IMR-90 (cell line): ENCODE measurements around the gene NOXO1. TPM values are rescaled to one million over a fixed set of nuclear protein-coding genes. Genes with fewer than 3 reads are reported as not detected.
A peak's percentile ranks its signal among the peaks of the same experiment; 100 is the strongest.

ENCODE experiments used
- ATAC-seq: fragments of 200-7000 bp; cut with Tn5 transposase; 2 replicates; pipeline ENCODE4 v1.9.1; 2020; ENCODE audit warnings: low read depth, mild to moderate bottlenecking, moderate library complexity
- BruUV-seq: library from RNA; stranded (reverse); fragments of 400-500 nt; replicated peaks from 2 replicates; lab custom pipeline; 2021; lab: Mats Ljungman, UMichigan
- CTCF ChIA-PET: fragments of 300-600 bp; formaldehyde crosslinking; extraction: SDS; loops from one replicate; lab custom pipeline; 2021; ENCODE audit warnings: antibody characterized with exemption; lab: Yijun Ruan, JAX
- POLR2A ChIA-PET: fragments of 300-600 bp; sonication (Branson Sonifier 250); formaldehyde crosslinking; loops from one replicate; lab custom pipeline; 2022; ENCODE audit warnings: antibody characterized with exemption; ENCODE audit not compliant: unreplicated experiment; lab: Charles Lee
- DNase-seq: peaks from one replicate; pipeline ENCODE4 v3.0.0; 2013
- H2AFZ ChIP-seq: replicated peaks from 2 replicates; pipeline ENCODE3; 2013; ENCODE audit warnings: low read length, mild to moderate bottlenecking; ENCODE audit not compliant: poor library complexity
- H2AK5ac ChIP-seq: 2 replicates; pipeline ENCODE4 v1.6.1; 2013; ENCODE audit warnings: low read depth, low read length, inconsistent platforms
- H2AK9ac ChIP-seq: replicated peaks from 2 replicates; pipeline ENCODE3; 2013; ENCODE audit warnings: mild to moderate bottlenecking, low read depth, low read length, moderate library complexity; ENCODE audit not compliant: poor library complexity
- H2BK120ac ChIP-seq: 2 replicates; pipeline ENCODE4 v1.6.1; 2013; ENCODE audit warnings: low read depth, low read length, inconsistent platforms
- H2BK15ac ChIP-seq: 3 replicates; pipeline ENCODE4 v1.6.1; 2013; ENCODE audit warnings: low read depth, low read length, inconsistent platforms
- H2BK20ac ChIP-seq: 2 replicates; pipeline ENCODE4 v1.6.1; 2013; ENCODE audit warnings: low read depth, mild to moderate bottlenecking, inconsistent platforms, low read length, moderate library complexity
- H2BK5ac ChIP-seq: 2 replicates; pipeline ENCODE4 v1.6.1; 2013; ENCODE audit warnings: mild to moderate bottlenecking, low read depth, low read length, inconsistent platforms; ENCODE audit not compliant: poor library complexity, severe bottlenecking
- H3K14ac ChIP-seq: replicated peaks from 2 replicates; pipeline ENCODE4 v1.6.1; 2013; ENCODE audit warnings: low read depth, low read length, inconsistent platforms
- H3K18ac ChIP-seq: 2 replicates; pipeline ENCODE4 v1.6.1; 2013; ENCODE audit warnings: low read depth, low read length, control low read depth
- H3K23ac ChIP-seq: 2 replicates; pipeline ENCODE4 v1.6.1; 2013; ENCODE audit warnings: low read depth, low read length, inconsistent platforms
- H3K27ac ChIP-seq: 2 replicates; pipeline ENCODE4 v1.5.1; 2013; ENCODE audit warnings: mild to moderate bottlenecking, control low read depth, low read length; ENCODE audit not compliant: insufficient read depth
- H3K27me3 ChIP-seq: 2 replicates; pipeline ENCODE4 v1.6.1; 2013; ENCODE audit warnings: low read length; ENCODE audit not compliant: control insufficient read depth, insufficient read depth
- H3K36me3 ChIP-seq: 2 replicates; pipeline ENCODE4 v1.6.1; 2013; ENCODE audit warnings: low read length, mixed read lengths; ENCODE audit not compliant: control insufficient read depth, insufficient read depth
- H3K4ac ChIP-seq: 2 replicates; pipeline ENCODE4 v1.6.1; 2013; ENCODE audit warnings: low read depth, low read length, inconsistent platforms
- H3K4me1 ChIP-seq: 2 replicates; pipeline ENCODE4 v1.6.1; 2013; ENCODE audit warnings: low read length, mixed read lengths; ENCODE audit not compliant: control insufficient read depth, insufficient read depth
- H3K4me2 ChIP-seq: 2 replicates; pipeline ENCODE4 v1.6.1; 2013; ENCODE audit warnings: low read depth, mild to moderate bottlenecking, control low read depth, low read length, moderate library complexity
- H3K4me3 ChIP-seq: 2 replicates; pipeline ENCODE4 v1.5.1; 2013; ENCODE audit warnings: low read depth, mild to moderate bottlenecking, control low read depth, low read length, moderate library complexity; ENCODE audit not compliant: insufficient read depth
- H3K56ac ChIP-seq: 2 replicates; pipeline ENCODE4 v1.6.1; 2013; ENCODE audit warnings: low read length, inconsistent platforms; ENCODE audit not compliant: insufficient read depth; ENCODE audit errors: extremely low read depth
- H3K79me1 ChIP-seq, 2 experiments: 2 replicates each; pipeline ENCODE4 v1.6.1; 2013; ENCODE audit warnings: low read length in 2 of 2, inconsistent platforms in 1 of 2, low read depth in 1 of 2
- H3K9ac ChIP-seq: 2 replicates; pipeline ENCODE4 v1.6.1; 2013; ENCODE audit warnings: low read depth, low read length, control low read depth
- H3K9me1 ChIP-seq: 2 replicates; pipeline ENCODE4 v1.6.1; 2013; ENCODE audit warnings: low read length, inconsistent platforms; ENCODE audit not compliant: insufficient read depth
- H3K9me3 ChIP-seq: 2 replicates; pipeline ENCODE4 v1.6.1; 2013; ENCODE audit warnings: low read length; ENCODE audit not compliant: control insufficient read depth, insufficient read depth
- H4K20me1 ChIP-seq: 2 replicates; pipeline ENCODE4 v1.6.1; 2013; ENCODE audit warnings: low read length, inconsistent platforms; ENCODE audit not compliant: insufficient read depth
- H4K5ac ChIP-seq: 2 replicates; pipeline ENCODE4 v1.6.1; 2013; ENCODE audit warnings: mild to moderate bottlenecking, low read depth, low read length, control low read depth
- H4K8ac ChIP-seq, 2 experiments: 2 replicates each; pipeline ENCODE4 v1.6.1; 2013; ENCODE audit warnings: low read depth in 2 of 2, low read length in 2 of 2, control low read depth in 1 of 2, inconsistent platforms in 1 of 2
- H4K91ac ChIP-seq: 2 replicates; pipeline ENCODE4 v1.6.1; 2013; ENCODE audit warnings: low read depth, low read length, inconsistent platforms; ENCODE audit not compliant: insufficient read depth
- CTCF ChIP-seq: conservative IDR thresholded peaks from 2 replicates; pipeline ENCODE4 v1.5.1; 2012; ENCODE audit warnings: mild to moderate bottlenecking, low read depth, low read length, improper control_type of control experiment
- MAFK ChIP-seq: IDR thresholded peaks from 2 replicates; pipeline ENCODE4 v1.6.1; 2012; ENCODE audit warnings: low read depth, low read length, improper control_type of control experiment
- MAZ ChIP-seq: IDR thresholded peaks from 2 replicates; pipeline ENCODE4 v1.6.1; 2012; ENCODE audit warnings: low read depth, mild to moderate bottlenecking, low read length, improper control_type of control experiment, moderate library complexity, borderline replicate concordance
- NFE2L2 ChIP-seq: fragments of 150-350 bp; IDR thresholded peaks from 2 replicates; pipeline ENCODE4 v1.6.1; 2016; ENCODE audit warnings: low read depth, mild to moderate bottlenecking, low read length
- RFX5 ChIP-seq: IDR thresholded peaks from 2 replicates; pipeline ENCODE4 v1.8.0; 2012; ENCODE audit warnings: low read depth, mild to moderate bottlenecking, low read length, moderate library complexity
- USF2 ChIP-seq: fragments of 150-350 bp; IDR thresholded peaks from 2 replicates; pipeline ENCODE4 v1.6.1; 2017; ENCODE audit warnings: mild to moderate bottlenecking, antibody characterized with exemption, low read length, low read depth
- WGBS, 2 experiments: methylation state at CpG; one replicate each; pipeline versions ENCODE4 v1.1.5 to v1.1.7; 2013; ENCODE audit warnings: missing lambda C conversion rate in 2 of 2; ENCODE audit not compliant: insufficient read length in 1 of 2; ENCODE audit errors: extremely low coverage in 2 of 2; 5-methylcytosine and 5-hydroxymethylcytosine counted together
- dilution Hi-C: fragments of 300-500 bp; cut with HindIII; formaldehyde crosslinking; loops from one replicate; pipeline ENCODE4 v1.14.3; 2018; ENCODE audit warnings: low sequenced_read_pairs; ENCODE audit not compliant: unreplicated experiment
- in situ Hi-C: fragments of 300-500 bp; cut with MboI; formaldehyde crosslinking; loops from 3 replicates; pipeline ENCODE4 v1.14.3; 2019; ENCODE audit warnings: low sequenced_read_pairs, inconsistent platforms, mixed read lengths
- intact Hi-C: fragments of 100-400 bp; cut with micrococcal nuclease; formaldehyde crosslinking; loops from 2 replicates; pipeline ENCODE4 v1.10.0; 2022
- polyA plus RNA-seq, 3 experiments: library from polyadenylated mRNA; depleted of rRNA; stranded (reverse); fragments of >200 nt; gene quantifications; 2 replicates each; pipeline ENCODE4 v1.2.3, GENCODE V29; 2012; ENCODE audit warnings: low replicate concordance in 1 of 3
- total RNA-seq: library from RNA; depleted of rRNA; stranded (reverse); fragments of >200 nt; gene quantifications from 2 replicates; pipeline ENCODE4 v1.2.3, GENCODE V29; 2012

NOXO1 gene
- total and polyA plus RNA-seq, 2 of the 4 experiments (the other 2 are of a cell fraction): 0.56 TPM; not detected in 1

GRCh38 chr16:1959269-1960039, 21.8 kb downstream of the NOXO1 start, which contains the start of gene NDUFB10 (continued):
- TF ChIP-seq CTCF: peak; percentile 84

GRCh38 chr16:1958715-1959268, 22.5 kb downstream of the NOXO1 start:
- POLR2A ChIA-PET: no interaction called here
- peak overlapping the region; percentile 37 for H3K27ac ChIP-seq
- no peak for TF ChIP-seq CTCF
- TF ChIP-seq MAZ: no peak
- TF ChIP-seq USF2: no peak
- no peak for TF ChIP-seq MAFK
- TF ChIP-seq RFX5: no peak
- TF ChIP-seq NFE2L2: no peak

More at GRCh38 chr16:1958715-1959268, 22.5 kb downstream of the NOXO1 start:
- Histone ChIP-seq H2AK9ac (peak overlapping the region; percentile 100), H2BK15ac (no peak overlapping the region), H2AFZ (peak overlapping the region; percentile 100), H3K4me2 (peak overlapping the region; percentile 74), H3K18ac (peak overlapping the region; percentile 28; the same call in 1 of the 2 replicates), H3K14ac (peak overlapping the region; percentile 76), H3K79me1 (peaks cover 3 to 29% of the 10 kb centered on the region in 2 experiments; a peak in 3 of 4 replicates), H3K4me3 (peak overlapping the region; percentile 19; the same call in 1 of the 2 replicates), H2BK20ac (no peak overlapping the region), H3K9me1 (0 out of 2 replicates have a peak, but pooled peaks cover 8% of the 10 kb centered on the region), H2BK5ac (peak overlapping the region; percentile 15), H3K27me3 (peaks cover 2% of the 10 kb centered on the region; the same call in 1 of the 2 replicates), H4K20me1 (peaks cover 35% of the 10 kb centered on the region), H3K23ac (peak overlapping the region; percentile 79), H2AK5ac (peak overlapping the region; percentile 77), H3K36me3 (peaks cover 25% of the 10 kb centered on the region), H4K91ac (peak overlapping the region; percentile 35; the same call in 1 of the 2 replicates), H2BK120ac (peak overlapping the region; percentile 54), H3K4ac (peak overlapping the region; percentile 70), H3K4me1 (peaks cover 7% of the 10 kb centered on the region), H4K8ac (peak overlapping the region; percentile 89 to 90), H3K56ac (no peak overlapping the region), H3K9me3 (no peaks in the 10 kb centered on the region), H3K9ac (peak overlapping the region; percentile 83), H4K5ac (peak overlapping the region; percentile 85)
- intact Hi-C loops: no loop called here
- no TSS peak for BruUV-seq
- ATAC-seq: no peak
- CTCF ChIA-PET: no interaction called here
- DNase-seq: no peak
- dilution Hi-C loops: no loop called here
- in situ Hi-C loops: no loop called here
- WGBS, 2 experiments: 55% methylated on average over 2 of the region's 14 CpGs; no CpG with 5 or more reads in 1 of the 2 experiments
